Type B pancreatic cell (in vitro differentiated cells): Measurements from ENCODE around the gene MTA2. TPM values are rescaled to one million over a fixed set of nuclear protein-coding genes. Genes with fewer than 3 reads are reported as not detected.

Experiments used
- DNase-seq: peaks from one replicate; pipeline ENCODE4 v3.0.0; 2021; ENCODE audit warnings: mixed read lengths; ENCODE audit not compliant: unreplicated experiment; ENCODE audit errors: extremely low spot score
- H3K27ac Mint-ChIP-seq: 2 replicates; pipeline ENCODE4 v1.8.0; 2021; ENCODE audit warnings: mild to moderate bottlenecking, mixed read lengths
- H3K27me3 Mint-ChIP-seq: 2 replicates; pipeline ENCODE4 v1.8.0; 2021; ENCODE audit warnings: mixed read lengths
- H3K36me3 Mint-ChIP-seq: 2 replicates; pipeline ENCODE4 v1.8.0; 2021; ENCODE audit warnings: mixed read lengths
- H3K4me1 Mint-ChIP-seq: one replicate; pipeline ENCODE4 v1.8.0; 2021; ENCODE audit warnings: mixed read lengths; ENCODE audit not compliant: unreplicated experiment
- H3K4me3 Mint-ChIP-seq: 2 replicates; pipeline ENCODE4 v1.8.0; 2021; ENCODE audit warnings: mild to moderate bottlenecking, mixed read lengths
- H3K9me3 Mint-ChIP-seq: 2 replicates; pipeline ENCODE4 v1.8.0; 2021; ENCODE audit warnings: mixed read lengths
- CTCF ChIP-seq: fragments of 200-600 bp; sonication (generic); conservative IDR thresholded peaks from 2 replicates; pipeline ENCODE4 v1.5.0; 2021; ENCODE audit warnings: antibody characterized with exemption, mild to moderate bottlenecking
- total RNA-seq: library from RNA; stranded (reverse); gene quantifications from 2 replicates; pipeline ENCODE4 v1.2.1, GENCODE V29; 2021; ENCODE audit warnings: low replicate concordance

The MTA2 gene
- total RNA-seq, 1 donor from 2014 or later: 152 TPM

- peaks cover 3% of the 10 kb centered on the region for H3K27me3 Mint-ChIP-seq
- TF ChIP-seq CTCF: no peak
- no peaks in the 10 kb centered on the region for H3K9me3 Mint-ChIP-seq
- no peak for DNase-seq
- peaks cover 31% of the 10 kb centered on the region for H3K36me3 Mint-ChIP-seq
- peaks cover 42% of the 10 kb centered on the region for H3K4me1 Mint-ChIP-seq
- H3K27ac Mint-ChIP-seq: peak overlapping the region; percentile 100
- H3K4me3 Mint-ChIP-seq: peak overlapping the region; percentile 94
These were observed 1.8 kb downstream of the MTA2 start for GRCh38 chr11:62599901-62600300.

GRCh38 chr11:62599069-62599696 is 2.5 kb downstream of the MTA2 start:
- H3K27me3 Mint-ChIP-seq: peaks cover 3% of the 10 kb centered on the region
- H3K4me3 Mint-ChIP-seq: peak overlapping the region; percentile 94
- peaks cover 40% of the 10 kb centered on the region for H3K4me1 Mint-ChIP-seq
- TF ChIP-seq CTCF: no peak
- H3K36me3 Mint-ChIP-seq: peaks cover 34% of the 10 kb centered on the region
- H3K9me3 Mint-ChIP-seq: no peaks in the 10 kb centered on the region
- peak overlapping the region; percentile 100 for H3K27ac Mint-ChIP-seq
- DNase-seq: peak; percentile 90

- no peaks in the 10 kb centered on the region for H3K27me3 Mint-ChIP-seq
- peak overlapping the region; percentile 68 for H3K27ac Mint-ChIP-seq
- H3K9me3 Mint-ChIP-seq: no peaks in the 10 kb centered on the region
- no peak overlapping the region for H3K4me3 Mint-ChIP-seq
- DNase-seq: no peak
- H3K4me1 Mint-ChIP-seq: peaks cover 38% of the 10 kb centered on the region
- no peak for TF ChIP-seq CTCF
- peaks cover 35% of the 10 kb centered on the region for H3K36me3 Mint-ChIP-seq
These were observed 6.5 kb downstream of the MTA2 start for GRCh38 chr11:62595124-62595523.

GRCh38 chr11:62593434-62594044 is 8.1 kb downstream of the MTA2 start:
- Mint-ChIP-seq H3K9me3 (no peaks in the 10 kb centered on the region), H3K4me3 (peak overlapping the region; percentile 85), H3K27me3 (no peaks in the 10 kb centered on the region), H3K4me1 (peaks cover 23% of the 10 kb centered on the region), H3K27ac (peak overlapping the region; percentile 88), H3K36me3 (peaks cover 19% of the 10 kb centered on the region)
- no peak for DNase-seq
- TF ChIP-seq CTCF: peak; percentile 71

- Mint-ChIP-seq H3K4me3 (no peak overlapping the region), H3K4me1 (peaks cover 20% of the 10 kb centered on the region), H3K9me3 (no peaks in the 10 kb centered on the region), H3K27me3 (no peaks in the 10 kb centered on the region), H3K36me3 (peaks cover 14% of the 10 kb centered on the region), H3K27ac (no peak overlapping the region)
- no peak for DNase-seq
- TF ChIP-seq CTCF: no peak
These were observed 8.7 kb downstream of the MTA2 start for GRCh38 chr11:62592989-62593421.
